GM23338 (cell line): ENCODE data around the gene CXADR.

ENCODE experiments used
- CREB1 ChIP-seq: fragments of 250-450 bp; sonication (Bioruptor Pico); IDR thresholded peaks from 2 replicates; pipeline ENCODE4 v1.5.0; 2020; ENCODE audit warnings: low read depth, mild to moderate bottlenecking, moderate library complexity
- CTCF ChIP-seq, 2 experiments: fragments of 200-600 bp in 1 of 2; sonication (generic) in 1 of 2; conservative IDR thresholded peaks; 2 replicates each; pipeline versions ENCODE4 v1.5.1 to v1.6.1; 2016 to 2017; ENCODE audit warnings: antibody characterized with exemption in 2 of 2, low read depth in 2 of 2, mild to moderate bottlenecking in 2 of 2, moderate library complexity in 1 of 2
- EZH2 ChIP-seq: fragments of 200-600 bp; sonication (generic); IDR thresholded peaks from one replicate; pipeline ENCODE4 v1.8.0; 2017; ENCODE audit warnings: antibody characterized with exemption, mild to moderate bottlenecking, low read depth; ENCODE audit not compliant: unreplicated experiment
- REST ChIP-seq: IDR thresholded peaks from one replicate; pipeline ENCODE4 v1.6.1; 2018; ENCODE audit warnings: antibody characterized with exemption; ENCODE audit not compliant: unreplicated experiment

GRCh38 chr21:17536381-17536780 is 23.5 kb downstream of the CXADR start:
- TF ChIP-seq CTCF (conservative IDR thresholded peaks at IDR 0.05; ENCODE audit: low read depth in 2 of 2): no peak
- TF ChIP-seq EZH2: no peak
- TF ChIP-seq REST: no peak
- no peak for TF ChIP-seq CREB1 (CRISPR knock-in tag)
